Fibroblast of skin of right biceps (primary cell): ENCODE data around the gene LRRC8D.
"Not testable (repeated sequence)": the region's sequence is repeated elsewhere in the genome, so short reads cannot be mapped to it uniquely, and the experiment has no call there.

Experiments
- DNase-seq: peaks from one replicate; pipeline ENCODE4 v3.0.0-alpha.2; 2013

LRRC8D gene

GRCh38 chr1:89965193-89965768, 144.4 kb downstream of the LRRC8D start:
- DNase-seq: no peak

- DNase-seq: no peak
These were observed 145.8 kb downstream of the LRRC8D start for GRCh38 chr1:89966656-89967055.

GRCh38 chr1:89971600-89971999, 150.8 kb downstream of the LRRC8D start:
- DNase-seq: no peak

- no peak for DNase-seq
These were observed 151.2 kb downstream of the LRRC8D start for GRCh38 chr1:89972024-89972423.

- no peak for DNase-seq
These were observed 152.8 kb downstream of the LRRC8D start for GRCh38 chr1:89973471-89974127.

GRCh38 chr1:89974256-89974655, 153.4 kb downstream of the LRRC8D start:
- DNase-seq: no peak

GRCh38 chr1:89974696-89975470, 154.1 kb downstream of the LRRC8D start:
- peak; percentile 72 for DNase-seq

GRCh38 chr1:89975540-89976125, 154.8 kb downstream of the LRRC8D start:
- DNase-seq: no peak

GRCh38 chr1:89978755-89979154, 157.9 kb downstream of the LRRC8D start:
- peak; percentile 89 for DNase-seq

- no peak for DNase-seq
These were observed 159.8 kb downstream of the LRRC8D start for GRCh38 chr1:89980605-89981004.

- DNase-seq: not testable (repeated sequence)
These were observed 162.0 kb downstream of the LRRC8D start for GRCh38 chr1:89982846-89983245.

- DNase-seq: not testable (repeated sequence)
These were observed 163.8 kb downstream of the LRRC8D start for GRCh38 chr1:89984564-89985116.

GRCh38 chr1:89986020-89986419, 165.2 kb downstream of the LRRC8D start:
- no peak for DNase-seq
